GM12878 (cell line): ENCODE results near the gene SLC25A48. TPM values are rescaled to one million over a fixed set of nuclear protein-coding genes. Genes with fewer than 3 reads are reported as not detected.

Experiments used
- ATAC-seq: fragments of 200-7000 bp; cut with Tn5 transposase; 3 replicates; pipeline ENCODE4 v1.9.1; 2020; ENCODE audit warnings: mild to moderate bottlenecking, moderate library complexity
- BruUV-seq: library from RNA; stranded (reverse); fragments of 400-500 nt; replicated peaks from 2 replicates; lab custom pipeline; 2021; lab: Mats Ljungman, UMichigan
- CTCF ChIA-PET: fragments of 300-600 bp; sonication (Branson Sonifier 250); formaldehyde crosslinking; extraction: SDS; loops from one replicate; lab custom pipeline; 2021; ENCODE audit warnings: inconsistent platforms; lab: Yijun Ruan, JAX
- POLR2A ChIA-PET: fragments of 350-600 bp; formaldehyde crosslinking; extraction: SDS; loops from one replicate; lab custom pipeline; 2021; ENCODE audit warnings: inconsistent platforms; lab: Charles Lee
- RAD21 ChIA-PET: fragments of 300-600 bp; sonication (Branson Sonifier 250); formaldehyde crosslinking; loops from one replicate; lab custom pipeline; 2023; ENCODE audit warnings: antibody characterized with exemption; ENCODE audit not compliant: unreplicated experiment; lab: Charles Lee
- SMC1A ChIA-PET: fragments of 300-600 bp; sonication (Branson Sonifier 250); formaldehyde crosslinking; loops from one replicate; lab custom pipeline; 2023; ENCODE audit not compliant: unreplicated experiment, uncharacterized antibody; lab: Charles Lee
- DNase-seq: peaks from one replicate; pipeline ENCODE4 v3.0.0-alpha.2; 2011; ENCODE audit warnings: low read depth, low spot score
- FAIRE-seq: peaks from 3 replicates; lab custom pipeline; 2011; peaks lifted over from hg19 to GRCh38; lab: Jason Lieb, UNC
- H2AFZ ChIP-seq: 2 replicates; pipeline ENCODE4 v1.6.0; 2011; ENCODE audit warnings: low read depth, low read length, control low read depth; ENCODE audit not compliant: control insufficient read depth
- H3K27ac ChIP-seq: 2 replicates; pipeline ENCODE4 v1.5.1; 2011; ENCODE audit warnings: control low read depth; ENCODE audit not compliant: control insufficient read depth, insufficient read depth
- H3K27me3 ChIP-seq, 2 experiments: replicated peaks in 1 of 2; 2 replicates each; pipeline versions ENCODE4 v1.6.0 to v1.6.1; 2011; ENCODE audit warnings: low read length in 1 of 2; ENCODE audit not compliant: control insufficient read depth in 2 of 2, insufficient read depth in 2 of 2
- H3K36me3 ChIP-seq, 2 experiments: 2 replicates each; pipeline ENCODE4 v1.5.1; 2011; ENCODE audit warnings: low read length in 1 of 2; ENCODE audit not compliant: control insufficient read depth in 2 of 2, insufficient read depth in 2 of 2
- H3K4me1 ChIP-seq: 2 replicates; pipeline ENCODE4 v1.6.1; 2011; ENCODE audit warnings: mild to moderate bottlenecking, low read length, moderate library complexity, mixed read lengths; ENCODE audit not compliant: control insufficient read depth, insufficient read depth
- H3K4me2 ChIP-seq: 2 replicates; pipeline ENCODE4 v1.6.0; 2011; ENCODE audit warnings: control low read depth; ENCODE audit not compliant: control insufficient read depth, insufficient read depth
- H3K4me3 ChIP-seq: fragments of 200-600 bp; sonication (generic); 2 replicates; pipeline ENCODE4 v1.5.1; 2016
- H3K79me2 ChIP-seq: 2 replicates; pipeline ENCODE4 v1.6.0; 2011; ENCODE audit warnings: low read length; ENCODE audit not compliant: control insufficient read depth, insufficient read depth
- H3K9ac ChIP-seq: 2 replicates; pipeline ENCODE4 v1.8.0; 2011; ENCODE audit warnings: low read length, control low read depth, mixed read lengths; ENCODE audit not compliant: control insufficient read depth, insufficient read depth
- H3K9me3 ChIP-seq: replicated peaks from 3 replicates; pipeline ENCODE4 v1.5.1; 2011; ENCODE audit warnings: mild to moderate bottlenecking, low read length; ENCODE audit not compliant: control insufficient read depth, insufficient read depth
- H4K20me1 ChIP-seq: 2 replicates; pipeline ENCODE4 v1.6.0; 2011; ENCODE audit not compliant: control insufficient read depth, insufficient read depth
- CHD1 ChIP-seq: IDR thresholded peaks from 2 replicates; pipeline ENCODE4 v1.6.1; 2012; ENCODE audit warnings: low read depth, low read length, improper control_type of control experiment
- EGR1 ChIP-seq, 2 experiments: IDR thresholded peaks; 1 replicate in 1 of 2; 2 replicates in 1 of 2; pipeline ENCODE4 v1.6.1; 2011 to 2012; ENCODE audit warnings: low read depth in 2 of 2, low read length in 2 of 2, borderline replicate concordance in 1 of 2, mild to moderate bottlenecking in 1 of 2, moderate library complexity in 1 of 2
- FOXM1 ChIP-seq: IDR thresholded peaks from 2 replicates; pipeline ENCODE4 v1.6.1; 2012; ENCODE audit warnings: low read depth, mild to moderate bottlenecking, inconsistent platforms, low read length, moderate library complexity
- HDAC2 ChIP-seq: fragments of 200-600 bp; sonication (generic); IDR thresholded peaks from 2 replicates; pipeline ENCODE4 v1.6.1; 2017
- JUNB ChIP-seq: IDR thresholded peaks from 2 replicates; pipeline ENCODE4 v1.6.1; 2016; ENCODE audit warnings: antibody characterized with exemption, mild to moderate bottlenecking
- KDM1A ChIP-seq: fragments of 200-600 bp; sonication (generic); IDR thresholded peaks from 2 replicates; pipeline ENCODE4 v1.6.1; 2016; ENCODE audit warnings: borderline replicate concordance
- NFIC ChIP-seq: IDR thresholded peaks from 2 replicates; pipeline ENCODE4 v1.6.1; 2012; ENCODE audit warnings: low read depth, mild to moderate bottlenecking, inconsistent platforms, low read length, moderate library complexity
- NFYA ChIP-seq: IDR thresholded peaks from 2 replicates; pipeline ENCODE4 v1.6.1; 2011; ENCODE audit warnings: low read depth, mild to moderate bottlenecking, low read length, improper control_type of control experiment, borderline replicate concordance
- POLR2A ChIP-seq: IDR thresholded peaks from 2 replicates; pipeline ENCODE4 v1.6.1; 2011; ENCODE audit warnings: low read depth, mild to moderate bottlenecking, low read length
- RFX5 ChIP-seq: IDR thresholded peaks from 2 replicates; pipeline ENCODE4 v1.6.1; 2011; ENCODE audit warnings: low read depth, low read length, improper control_type of control experiment
- SMC3 ChIP-seq: IDR thresholded peaks from 2 replicates; pipeline ENCODE4 v1.6.1; 2011; ENCODE audit warnings: low read length, improper control_type of control experiment, borderline replicate concordance
- STAT1 ChIP-seq: fragments of 450-650 bp; conservative IDR thresholded peaks from 2 replicates; pipeline ENCODE4 v1.6.1; 2014; ENCODE audit warnings: antibody characterized with exemption, mild to moderate bottlenecking
- TCF12 ChIP-seq: IDR thresholded peaks from 2 replicates; pipeline ENCODE4 v1.6.1; 2011; ENCODE audit warnings: low read depth, mild to moderate bottlenecking, low read length
- WGBS: methylation state at CpG from one replicate; pipeline ENCODE4 v1.1.6; 2016; ENCODE audit warnings: low lambda C conversion rate; ENCODE audit not compliant: insufficient replicate concordance, insufficient coverage; ENCODE audit errors: missing lambda C conversion rate; 5-methylcytosine and 5-hydroxymethylcytosine counted together
- in situ Hi-C: fragments of 300-500 bp; cut with MboI; formaldehyde crosslinking; loops from 9 replicates; pipeline ENCODE4 v1.14.3; 2018; ENCODE audit warnings: mixed read lengths
- intact Hi-C: fragments of 100-400 bp; cut with micrococcal nuclease; formaldehyde crosslinking; loops from one replicate; pipeline ENCODE4 v1.14.2; 2022; ENCODE audit not compliant: unreplicated experiment
- polyA plus RNA-seq, 11 experiments: library from polyadenylated mRNA; depleted of rRNA in 4 of 11; unstranded in 6 of 11; stranded (reverse) in 5 of 11; fragments of >200 nt; fragmentation: Nextera tagmentation in 4 of 11; fragmentation: Illumina TruSeq in 1 of 11; extraction: Ambion mirVana in 4 of 11; extraction: Trizol in 1 of 11; gene quantifications; 1 replicate in 1 of 11; 2 replicates in 10 of 11; pipeline versions ENCODE4 v1.2.1 to v1.2.3, GENCODE V29; 2011 to 2016; ENCODE audit warnings: inconsistent platforms in 2 of 11, missing spikeins in 2 of 11, low read depth in 1 of 11
- total RNA-seq, 4 experiments: library from RNA; depleted of rRNA in 3 of 4; stranded (reverse); fragments of >200 nt in 3 of 4; fragmentation: Illumina TruSeq in 1 of 4; extraction: Trizol in 1 of 4; gene quantifications; 2 replicates each; pipeline versions ENCODE4 v1.2.1 to v1.2.3, GENCODE V29; 2013 to 2021
- TF ChIP-seq, protein P1 (sequence below): fragments of 450-650 bp; IDR thresholded peaks from 2 replicates; pipeline ENCODE4 v1.6.1; 2014; ENCODE audit warnings: mild to moderate bottlenecking
- TF ChIP-seq, protein P2 (sequence below): fragments of 450-650 bp; formaldehyde crosslinking; IDR thresholded peaks from 2 replicates; pipeline ENCODE4 v1.4.0; 2020; ENCODE audit warnings: mild to moderate bottlenecking, moderate library complexity

SLC25A48 gene
- total and polyA plus RNA-seq, 10 of the 15 experiments (the other 5 are each of a cell fraction or from before 2014, with no cell fraction given), result 0.06 TPM; not detected in 9

DNA sequence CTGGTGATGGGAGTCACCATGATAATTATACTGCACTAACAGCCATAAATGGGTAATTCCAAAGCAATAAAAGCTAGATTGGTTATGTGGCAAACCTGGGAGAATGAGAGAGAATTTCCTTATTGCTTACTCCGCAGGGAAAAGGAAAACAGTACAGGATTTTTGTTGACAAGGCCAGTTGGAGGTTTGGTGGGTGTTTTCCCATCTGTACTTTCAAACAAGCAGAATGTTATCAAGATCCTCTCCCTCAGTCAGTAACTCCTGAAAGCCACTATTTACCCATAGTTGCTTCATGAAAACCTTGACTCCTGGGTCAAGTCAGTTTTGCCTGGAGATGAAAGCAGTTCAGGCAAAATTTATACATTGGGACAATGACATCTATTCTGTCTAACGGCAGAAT is 34.8 kb downstream of the SLC25A48 start:
- Histone ChIP-seq H4K20me1 (no peaks in the 10 kb centered on the region), H3K9ac (no peak overlapping the region), H3K4me2 (no peak overlapping the region), H3K4me3 (no peak overlapping the region), H3K79me2 (no peaks in the 10 kb centered on the region), H3K27ac (no peak overlapping the region), H3K9me3 (no peaks in the 10 kb centered on the region), H2AFZ (no peak overlapping the region), H3K27me3 (no peaks in the 10 kb centered on the region; a peak in 1 of 4 replicates), H3K36me3 (no peaks in the 10 kb centered on the region), H3K4me1 (no peaks in the 10 kb centered on the region)
- 46% methylated on average over 2 of the region's 2 CpGs for WGBS
- DNase-seq (no peak), FAIRE-seq (no peak), ATAC-seq (no peak)
- CTCF ChIA-PET, result no interaction called here
- BruUV-seq, result no TSS peak
- POLR2A ChIA-PET, result no interaction called here
- RAD21 ChIA-PET, result no interaction called here
- intact Hi-C loops (no loop called here), in situ Hi-C loops (no loop called here)
- SMC1A ChIA-PET, result no interaction called here
- TF ChIP-seq, protein P1, sequence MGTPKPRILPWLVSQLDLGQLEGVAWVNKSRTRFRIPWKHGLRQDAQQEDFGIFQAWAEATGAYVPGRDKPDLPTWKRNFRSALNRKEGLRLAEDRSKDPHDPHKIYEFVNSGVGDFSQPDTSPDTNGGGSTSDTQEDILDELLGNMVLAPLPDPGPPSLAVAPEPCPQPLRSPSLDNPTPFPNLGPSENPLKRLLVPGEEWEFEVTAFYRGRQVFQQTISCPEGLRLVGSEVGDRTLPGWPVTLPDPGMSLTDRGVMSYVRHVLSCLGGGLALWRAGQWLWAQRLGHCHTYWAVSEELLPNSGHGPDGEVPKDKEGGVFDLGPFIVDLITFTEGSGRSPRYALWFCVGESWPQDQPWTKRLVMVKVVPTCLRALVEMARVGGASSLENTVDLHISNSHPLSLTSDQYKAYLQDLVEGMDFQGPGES, result no peak
- TF ChIP-seq STAT1 (no peak), POLR2A (no peak), NFIC (no peak)
- TF ChIP-seq, all 136 proteins: peak for 0

DNA sequence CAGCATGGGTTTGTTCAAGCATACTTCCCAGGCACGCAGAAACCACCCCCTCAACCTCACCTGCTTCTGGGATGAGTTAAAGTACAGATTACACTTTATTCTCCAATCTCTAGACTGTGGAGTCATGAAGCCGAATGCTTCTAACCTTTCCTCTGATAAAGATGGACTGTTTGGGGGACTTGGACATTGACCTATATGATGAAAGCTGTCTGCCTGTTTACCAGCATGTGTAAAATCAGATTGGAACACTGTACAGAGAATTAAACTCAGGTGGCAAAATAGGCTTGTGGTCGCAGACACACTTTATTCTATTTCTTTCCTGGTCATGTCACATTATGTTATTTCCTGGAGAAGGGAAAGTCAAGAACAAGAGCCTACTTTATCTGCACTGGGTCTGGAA is 35.5 kb downstream of the SLC25A48 start:
- SMC1A ChIA-PET, result no interaction called here
- WGBS, result 8% methylated on average over 3 of the region's 3 CpGs
- no peaks in the 10 kb centered on the region for H3K36me3 ChIP-seq
- no peak overlapping the region for H3K9ac ChIP-seq
- no peaks in the 10 kb centered on the region for H4K20me1 ChIP-seq
- H3K79me2 ChIP-seq, result no peaks in the 10 kb centered on the region
- no peak overlapping the region for H3K4me3 ChIP-seq
- BruUV-seq, result no TSS peak
- H3K27ac ChIP-seq, result no peak overlapping the region
- RAD21 ChIA-PET, result no interaction called here
- POLR2A ChIA-PET, result no interaction called here
- intact Hi-C loops, result no loop called here
- H3K4me1 ChIP-seq, result no peaks in the 10 kb centered on the region
- H3K27me3 ChIP-seq, result no peaks in the 10 kb centered on the region; a peak in 1 of 4 replicates
- H3K4me2 ChIP-seq, result no peak overlapping the region
- no peaks in the 10 kb centered on the region for H3K9me3 ChIP-seq
- in situ Hi-C loops, result no loop called here
- CTCF ChIA-PET, result no interaction called here
- DNase-seq (no peak), ATAC-seq (no peak), FAIRE-seq (no peak)
- no peak overlapping the region for H2AFZ ChIP-seq
- TF ChIP-seq TCF12 (no peak), SMC3 (no peak), EGR1 (IDR thresholded peaks at IDR 0.05; ENCODE audit: borderline replicate concordance in 1 of 2, low read depth in 2 of 2, low read length in 2 of 2) (no peak), RFX5 (no peak), KDM1A (no peak), FOXM1 (no peak), NFYA (no peak), CHD1 (no peak), HDAC2 (no peak), JUNB (no peak)
- TF ChIP-seq, protein P2, sequence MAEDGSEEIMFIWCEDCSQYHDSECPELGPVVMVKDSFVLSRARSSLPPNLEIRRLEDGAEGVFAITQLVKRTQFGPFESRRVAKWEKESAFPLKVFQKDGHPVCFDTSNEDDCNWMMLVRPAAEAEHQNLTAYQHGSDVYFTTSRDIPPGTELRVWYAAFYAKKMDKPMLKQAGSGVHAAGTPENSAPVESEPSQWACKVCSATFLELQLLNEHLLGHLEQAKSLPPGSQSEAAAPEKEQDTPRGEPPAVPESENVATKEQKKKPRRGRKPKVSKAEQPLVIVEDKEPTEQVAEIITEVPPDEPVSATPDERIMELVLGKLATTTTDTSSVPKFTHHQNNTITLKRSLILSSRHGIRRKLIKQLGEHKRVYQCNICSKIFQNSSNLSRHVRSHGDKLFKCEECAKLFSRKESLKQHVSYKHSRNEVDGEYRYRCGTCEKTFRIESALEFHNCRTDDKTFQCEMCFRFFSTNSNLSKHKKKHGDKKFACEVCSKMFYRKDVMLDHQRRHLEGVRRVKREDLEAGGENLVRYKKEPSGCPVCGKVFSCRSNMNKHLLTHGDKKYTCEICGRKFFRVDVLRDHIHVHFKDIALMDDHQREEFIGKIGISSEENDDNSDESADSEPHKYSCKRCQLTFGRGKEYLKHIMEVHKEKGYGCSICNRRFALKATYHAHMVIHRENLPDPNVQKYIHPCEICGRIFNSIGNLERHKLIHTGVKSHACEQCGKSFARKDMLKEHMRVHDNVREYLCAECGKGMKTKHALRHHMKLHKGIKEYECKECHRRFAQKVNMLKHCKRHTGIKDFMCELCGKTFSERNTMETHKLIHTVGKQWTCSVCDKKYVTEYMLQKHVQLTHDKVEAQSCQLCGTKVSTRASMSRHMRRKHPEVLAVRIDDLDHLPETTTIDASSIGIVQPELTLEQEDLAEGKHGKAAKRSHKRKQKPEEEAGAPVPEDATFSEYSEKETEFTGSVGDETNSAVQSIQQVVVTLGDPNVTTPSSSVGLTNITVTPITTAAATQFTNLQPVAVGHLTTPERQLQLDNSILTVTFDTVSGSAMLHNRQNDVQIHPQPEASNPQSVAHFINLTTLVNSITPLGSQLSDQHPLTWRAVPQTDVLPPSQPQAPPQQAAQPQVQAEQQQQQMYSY, result no peak
